C1 segment of cervical spinal cord (tissue), 14 donors: Measurements from ENCODE around the gene RPL10.

Experiments
- DNase-seq, 14 donors: peaks; one replicate each; lab custom pipeline; 2025; lab: John Stamatoyannopoulos, UW

Gene RPL10

GRCh38 chrX:154430916-154431315 lies 32.7 kb downstream of the RPL10 start:
- no peak for DNase-seq

GRCh38 chrX:154431341-154431740 lies 33.2 kb downstream of the RPL10 start:
- DNase-seq: peak in 7 of 14 donors; percentile 2 to 51 (median 27)

GRCh38 chrX:154432210-154432609 lies 34.0 kb downstream of the RPL10 start:
- no peak for DNase-seq

GRCh38 chrX:154433605-154434004 lies 35.4 kb downstream of the RPL10 start:
- no peak for DNase-seq

GRCh38 chrX:154434394-154435168 lies 36.4 kb downstream of the RPL10 start:
- DNase-seq: no peak

- no peak for DNase-seq
These were observed 37.1 kb downstream of the RPL10 start for GRCh38 chrX:154435171-154435733.

GRCh38 chrX:154436374-154436982 lies 38.3 kb downstream of the RPL10 start:
- peak in 1 of 14 donors; percentile 66 for DNase-seq

GRCh38 chrX:154436983-154437752 lies 39.0 kb downstream of the RPL10 start, which contains the start of gene GDI1:
TSS of gene GDI1 (plus strand) at chrX:154437154. CDS start at chrX:154437255, 101 bp downstream.
- peak in 8 of 14 donors; percentile 10 to 66 (median 30) for DNase-seq

GRCh38 chrX:154437971-154438893 lies 40.1 kb downstream of the RPL10 start:
- DNase-seq: peak in 1 of 14 donors; percentile 3

GRCh38 chrX:154439841-154440240 lies 41.7 kb downstream of the RPL10 start:
- no peak for DNase-seq

GRCh38 chrX:154440623-154441357 lies 42.6 kb downstream of the RPL10 start:
- peak in 1 of 14 donors; percentile 25 for DNase-seq

GRCh38 chrX:154441564-154441963 lies 43.4 kb downstream of the RPL10 start:
- DNase-seq: no peak

GRCh38 chrX:154441984-154442707 lies 44.0 kb downstream of the RPL10 start:
- no peak for DNase-seq

GRCh38 chrX:154443479-154443910 lies 45.3 kb downstream of the RPL10 start:
- DNase-seq: no peak

GRCh38 chrX:154443992-154444754 lies 46.0 kb downstream of the RPL10 start, which contains the start of gene FAM50A:
TSS of gene FAM50A (plus strand) at chrX:154444141. CDS start at chrX:154444236, 95 bp downstream.
- peak in 11 of 14 donors; percentile 23 to 77 (median 57) for DNase-seq

- no peak for DNase-seq
These were observed 46.6 kb downstream of the RPL10 start for GRCh38 chrX:154444755-154445246.

GRCh38 chrX:154445776-154446175 lies 47.6 kb downstream of the RPL10 start:
- DNase-seq: no peak

GRCh38 chrX:154446430-154446829 lies 48.3 kb downstream of the RPL10 start:
- no peak for DNase-seq
